Stimulated activated CD4-positive, alpha-beta T cell treated with anti-CD3 and anti-CD28 coated beads, Interleukin-4, amount 100 ng/mL, for 48 hours (primary cell): Measurements from ENCODE around the gene C1orf174.
A peak's percentile ranks its signal among the peaks of the same experiment; 100 is the strongest.
"Not testable (repeated sequence)": the region's sequence is repeated elsewhere in the genome, so short reads cannot be mapped to it uniquely, and the experiment has no call there.

Experiments
- DNase-seq, 2 donors: peaks; one replicate each; pipeline ENCODE4 v3.0.0-alpha.2; 2020; ENCODE audit warnings: low read depth in 2 of 2

Gene C1orf174

GRCh38 chr1:3925762-3926161 is 25.7 kb upstream of the C1orf174 start:
- DNase-seq = no peak

- no peak for DNase-seq
Measured at GRCh38 chr1:3925256-3925655, 25.2 kb upstream of the C1orf174 start.

- DNase-seq = no peak
Measured at GRCh38 chr1:3924825-3925220, 24.8 kb upstream of the C1orf174 start.

- DNase-seq = no peak
Measured at GRCh38 chr1:3924186-3924824, 24.2 kb upstream of the C1orf174 start.

GRCh38 chr1:3923378-3924185 is 23.5 kb upstream of the C1orf174 start:
- DNase-seq = no peak

GRCh38 chr1:3922851-3923250 is 22.8 kb upstream of the C1orf174 start:
- no peak for DNase-seq

GRCh38 chr1:3922201-3922725 is 22.2 kb upstream of the C1orf174 start:
- DNase-seq = no peak

GRCh38 chr1:3921765-3922164 is 21.7 kb upstream of the C1orf174 start:
- DNase-seq = no peak

- DNase-seq = no peak
Measured at GRCh38 chr1:3919706-3920105, 19.6 kb upstream of the C1orf174 start.

GRCh38 chr1:3918966-3919611 is 19.0 kb upstream of the C1orf174 start:
- DNase-seq = no peak

GRCh38 chr1:3918359-3918758 is 18.3 kb upstream of the C1orf174 start:
- not testable (repeated sequence) for DNase-seq

- no peak for DNase-seq
Measured at GRCh38 chr1:3917761-3918160, 17.7 kb upstream of the C1orf174 start.

GRCh38 chr1:3915551-3916121 is 15.6 kb upstream of the C1orf174 start:
- DNase-seq = no peak

- DNase-seq = no peak
Measured at GRCh38 chr1:3914911-3915310, 14.8 kb upstream of the C1orf174 start.

GRCh38 chr1:3914331-3914851 is 14.3 kb upstream of the C1orf174 start:
- DNase-seq = no peak

GRCh38 chr1:3912809-3913685 is 13.0 kb upstream of the C1orf174 start:
- DNase-seq = no peak

GRCh38 chr1:3911981-3912808 is 12.1 kb upstream of the C1orf174 start:
- DNase-seq = no peak

- peak; percentile 70 to 74 for DNase-seq
Measured at GRCh38 chr1:3910857-3911845, 11.1 kb upstream of the C1orf174 start.
